UCSD-AML1 (cell line): ENCODE measurements around the gene TUNAR.

ENCODE experiments used
- DNase-seq: peaks from one replicate; lab custom pipeline; 2025; ENCODE audit not compliant: unreplicated experiment; lab: John Stamatoyannopoulos, UW

TUNAR gene

DNA sequence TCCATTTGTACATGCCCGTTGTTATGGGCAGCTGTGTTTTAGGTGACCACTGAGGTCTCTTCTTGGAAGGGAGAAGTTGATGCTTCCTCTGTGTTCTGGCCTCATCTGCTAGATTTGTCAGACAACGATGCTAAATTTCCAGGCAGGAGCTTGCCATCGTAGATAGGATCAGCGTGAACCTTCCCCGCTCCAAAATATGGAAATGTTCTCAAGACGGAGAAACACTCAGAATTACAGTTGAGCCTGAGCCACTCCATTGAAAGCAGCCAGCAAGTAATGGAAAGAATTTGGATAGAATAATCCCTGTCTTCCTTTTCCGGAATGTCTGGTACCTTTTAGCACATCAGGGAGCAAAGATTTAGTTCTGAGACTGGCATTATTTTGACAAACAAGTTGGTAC, 34.8 kb downstream of the TUNAR start:
- DNase-seq, result no peak

DNA sequence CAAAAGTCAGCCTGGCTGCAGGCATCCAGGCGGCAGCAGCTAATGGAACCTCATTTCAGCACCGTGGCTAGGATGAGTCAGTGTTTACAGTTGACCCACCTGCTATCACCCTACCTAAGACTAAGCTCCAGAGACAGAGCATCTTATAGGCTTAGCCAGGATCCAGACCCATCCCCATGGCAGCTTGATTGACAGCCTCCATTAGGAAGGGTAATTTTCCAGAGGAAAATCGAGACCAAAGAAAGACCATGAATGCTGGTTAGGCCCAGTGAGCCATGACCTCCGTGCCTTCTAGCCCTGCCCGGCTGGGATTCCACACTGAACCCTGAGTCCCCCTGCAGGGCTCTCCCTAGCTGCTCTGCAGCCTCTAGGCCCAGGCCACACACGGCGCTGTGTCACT, 38.7 kb downstream of the TUNAR start:
- no peak for DNase-seq

GRCh38 chr14:95918466-95918865, 41.8 kb downstream of the TUNAR start:
- DNase-seq, result no peak

- no peak for DNase-seq
Observed at GRCh38 chr14:95920769-95921438, 44.3 kb downstream of the TUNAR start.

- DNase-seq, result no peak
Observed at GRCh38 chr14:95922080-95922479, 45.4 kb downstream of the TUNAR start.

DNA sequence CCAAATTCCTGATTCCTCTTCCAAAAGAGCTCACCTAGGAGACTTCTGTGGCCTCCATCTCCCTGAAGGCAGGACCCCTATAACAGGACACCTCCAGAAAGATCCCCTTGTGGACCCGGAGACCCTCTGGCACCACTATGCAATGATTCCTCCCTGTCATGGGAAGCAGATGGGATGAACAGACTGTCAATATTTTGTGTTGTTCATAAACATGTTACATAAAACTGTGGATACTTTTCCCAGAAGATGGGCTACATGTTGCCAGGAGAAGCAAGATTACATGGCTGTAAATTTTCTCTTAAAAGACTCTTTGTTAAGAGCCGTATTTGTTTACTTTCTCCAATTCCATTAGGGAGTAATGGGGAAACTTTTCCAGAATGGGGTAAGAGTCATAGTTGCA, 52.1 kb downstream of the TUNAR start:
- no peak for DNase-seq

DNA sequence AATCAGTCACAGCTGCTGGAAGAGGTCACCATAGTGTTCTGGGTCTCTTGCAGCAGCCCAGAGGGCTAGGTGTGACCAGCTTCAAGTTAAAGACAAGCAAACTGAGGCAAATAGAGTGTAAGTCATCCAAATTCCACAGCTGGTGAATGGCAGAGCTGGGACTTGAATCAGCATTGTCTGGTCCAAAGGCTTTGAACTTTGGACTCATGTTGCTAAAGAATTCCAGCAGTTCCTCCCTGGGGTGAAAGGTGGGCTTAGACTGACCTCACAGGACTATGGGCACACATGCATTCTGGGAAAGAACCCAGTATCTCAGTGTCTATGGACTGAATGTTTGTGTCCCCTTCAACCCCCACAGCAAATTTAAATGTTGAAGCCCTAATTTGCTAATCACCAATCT, 54.8 kb downstream of the TUNAR start:
- DNase-seq, result no peak

DNA sequence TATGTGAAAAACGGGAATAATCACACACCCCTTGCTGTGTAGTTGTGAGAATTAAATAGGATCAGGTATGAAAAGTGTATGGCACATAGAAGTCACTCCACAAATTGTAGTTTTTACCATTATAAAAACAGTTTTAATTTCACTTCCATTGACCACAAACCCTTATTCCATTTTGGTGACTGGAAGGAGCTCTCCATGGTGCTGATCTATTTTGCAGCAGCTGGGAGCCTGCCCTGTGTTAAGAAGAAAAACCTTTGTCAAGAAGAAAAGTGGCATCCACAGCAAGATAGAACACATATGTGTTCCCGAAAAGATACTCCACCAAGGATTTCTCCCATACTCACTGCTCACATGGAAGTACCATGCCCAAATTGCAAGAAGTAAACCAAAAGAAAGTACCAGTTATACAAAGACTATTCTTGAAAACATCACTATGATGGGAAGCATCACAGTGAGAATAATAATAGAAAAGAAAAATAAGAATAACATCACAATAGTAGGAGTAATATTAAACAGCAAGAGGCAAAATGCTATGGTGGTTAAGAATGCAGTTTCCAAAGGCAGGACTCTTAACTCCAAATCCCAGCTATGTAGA, 58.7 kb downstream of the TUNAR start:
- no peak for DNase-seq

DNA sequence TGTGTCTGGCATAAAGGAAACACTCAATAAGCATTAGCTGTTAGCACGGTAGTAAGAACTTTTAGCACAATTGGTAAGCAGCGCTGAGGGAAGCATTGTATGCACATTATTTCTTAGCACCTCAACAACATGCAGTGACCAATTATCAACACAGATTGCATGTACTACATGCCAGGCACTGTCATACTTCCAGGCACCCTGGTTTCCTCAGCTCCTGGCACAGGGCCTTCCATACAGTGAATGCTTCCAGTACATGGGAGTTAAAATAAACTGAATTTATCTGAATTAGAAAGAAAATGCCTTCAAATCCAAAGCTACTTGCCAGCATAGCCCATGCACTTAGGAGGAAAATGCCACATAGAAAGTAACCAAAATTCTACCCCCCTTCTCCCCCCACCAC, 59.4 kb downstream of the TUNAR start:
- DNase-seq, result no peak

GRCh38 chr14:95939335-95939734, 62.7 kb downstream of the TUNAR start:
- no peak for DNase-seq

GRCh38 chr14:95941897-95942296, 65.3 kb downstream of the TUNAR start:
- no peak for DNase-seq

GRCh38 chr14:95943699-95944098, 67.1 kb downstream of the TUNAR start:
- DNase-seq, result no peak

DNA sequence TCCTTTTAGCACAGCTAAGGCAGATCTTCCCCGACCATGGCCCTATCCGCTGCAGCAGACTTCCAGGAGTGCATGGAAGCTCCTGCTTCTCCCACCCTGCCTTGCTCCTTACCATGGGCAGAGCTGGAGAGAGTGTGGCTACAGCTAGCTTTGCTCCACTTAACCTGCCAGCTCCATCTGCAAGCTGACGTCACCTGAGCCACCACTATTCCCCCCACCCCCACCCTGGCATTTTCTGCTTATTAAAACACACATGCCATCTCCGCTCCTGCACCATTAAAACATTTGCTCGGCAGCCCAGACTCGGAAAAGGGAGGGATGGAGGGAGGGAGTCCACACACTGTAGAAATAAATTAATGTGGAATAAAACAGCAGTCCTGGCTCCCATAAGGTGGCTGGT, 67.8 kb downstream of the TUNAR start:
- DNase-seq, result no peak

DNA sequence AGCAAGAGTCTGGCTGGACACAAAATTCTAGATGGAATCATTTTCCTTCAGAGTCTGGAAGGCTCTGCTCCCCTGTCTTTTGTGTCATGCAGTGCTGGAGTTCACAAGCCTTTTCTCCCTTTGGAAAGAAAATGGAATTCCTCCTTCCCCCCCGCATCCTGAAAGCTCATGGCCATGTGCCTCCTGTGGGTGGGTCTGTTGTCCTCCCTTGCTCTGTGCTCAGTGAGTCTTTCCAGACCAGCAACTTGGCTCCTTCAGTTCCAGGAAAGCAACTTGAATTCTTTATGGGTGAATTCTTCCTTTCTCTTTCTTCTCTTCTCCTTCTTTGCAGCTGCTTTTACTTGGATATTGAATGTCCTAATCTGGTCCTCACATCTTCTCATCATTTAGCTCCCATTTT, 70.2 kb downstream of the TUNAR start:
- no peak for DNase-seq

GRCh38 chr14:95948558-95948981, 71.9 kb downstream of the TUNAR start:
- DNase-seq, result no peak

DNA sequence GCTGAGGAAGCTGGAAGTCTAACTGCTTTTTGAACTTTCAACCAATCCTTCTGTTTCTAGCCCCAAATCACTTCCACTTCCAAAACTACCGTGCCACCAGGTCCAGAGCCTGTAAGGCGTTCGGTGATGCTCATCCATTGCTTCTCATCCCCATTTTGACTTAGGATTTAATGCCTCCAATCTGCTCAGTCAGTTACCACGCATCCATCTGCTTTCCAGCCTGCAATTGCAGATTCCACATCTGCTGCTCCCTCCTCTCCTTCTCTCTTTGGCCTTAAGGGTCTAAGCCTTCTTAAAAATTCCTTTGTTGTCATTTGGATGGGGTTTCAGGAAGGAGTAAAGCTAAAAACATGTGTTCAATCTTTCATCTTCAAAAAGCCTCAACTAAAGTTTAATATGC, 74.7 kb downstream of the TUNAR start:
- no peak for DNase-seq

GRCh38 chr14:95953111-95953724, 76.6 kb downstream of the TUNAR start:
- no peak for DNase-seq

- DNase-seq, result no peak
Observed at GRCh38 chr14:95956601-95957460, 80.2 kb downstream of the TUNAR start.

DNA sequence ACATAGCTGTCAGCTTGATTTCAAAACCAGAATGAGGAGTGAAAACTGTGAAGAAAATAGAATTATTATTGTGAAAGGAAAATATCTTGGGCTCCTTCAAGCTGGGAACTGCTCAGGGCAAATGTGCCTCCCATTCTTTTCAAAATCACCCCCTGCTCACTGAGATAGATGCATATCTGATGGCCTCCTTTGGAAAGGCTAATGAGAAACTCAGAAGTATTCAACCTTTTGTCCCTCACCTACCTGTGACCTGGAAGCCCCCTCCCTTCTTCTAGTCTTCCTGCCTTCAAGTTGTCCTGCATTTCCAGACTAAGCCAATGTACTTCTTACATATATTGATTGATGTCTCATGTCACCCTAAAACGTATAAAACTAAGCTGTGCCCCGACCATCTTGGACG, 81.5 kb downstream of the TUNAR start:
- no peak for DNase-seq

DNA sequence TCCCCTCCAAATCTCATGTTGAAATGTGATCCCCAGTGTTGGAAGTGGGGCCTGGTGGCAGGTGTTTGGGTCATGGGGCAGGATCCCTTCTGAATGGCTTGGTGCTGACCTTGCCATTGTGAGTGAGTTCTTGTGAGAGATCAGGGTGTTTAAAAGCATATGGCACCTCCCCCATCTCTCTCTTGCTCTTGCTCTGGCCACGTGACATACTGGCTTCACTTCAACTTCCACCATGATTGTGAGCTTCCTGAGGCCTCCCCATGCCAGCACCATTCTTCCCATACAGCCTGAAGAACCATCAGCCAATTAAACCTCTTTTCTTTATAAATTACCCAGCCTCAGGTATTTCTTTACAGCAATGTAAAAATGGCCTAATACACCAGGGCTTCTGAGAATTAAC, 82.7 kb downstream of the TUNAR start:
- no peak for DNase-seq

GRCh38 chr14:95961481-95961880, 84.8 kb downstream of the TUNAR start:
- no peak for DNase-seq

- no peak for DNase-seq
Observed at GRCh38 chr14:95964901-95965300, 88.3 kb downstream of the TUNAR start.
